Astrocyte (in vitro differentiated cells and primary cell): ENCODE data around the gene BCO2. TPM values are rescaled to one million over a fixed set of nuclear protein-coding genes. Genes with fewer than 3 reads are reported as not detected.

Experiments used
- DNase-seq: peaks from one replicate; pipeline ENCODE4 v3.0.0-alpha.2; 2010; ENCODE audit warnings: low read depth
- FAIRE-seq: peaks from 2 replicates; lab custom pipeline; 2011; peaks lifted over from hg19 to GRCh38; lab: Jason Lieb, UNC
- H2AFZ ChIP-seq: 2 replicates; pipeline ENCODE4 v1.6.0; 2012; ENCODE audit warnings: low read depth, low read length, inconsistent platforms
- H3K27ac ChIP-seq: 2 replicates; pipeline ENCODE4 v1.5.1; 2011; ENCODE audit warnings: low read depth, low read length, inconsistent platforms
- H3K27me3 ChIP-seq: 2 replicates; pipeline ENCODE4 v1.6.0; 2011; ENCODE audit warnings: low read length, inconsistent platforms; ENCODE audit not compliant: insufficient read depth
- H3K36me3 ChIP-seq: 2 replicates; pipeline ENCODE4 v1.5.1; 2011; ENCODE audit warnings: low read length, inconsistent platforms; ENCODE audit not compliant: insufficient read depth
- H3K4me1 ChIP-seq: 2 replicates; pipeline ENCODE4 v1.5.1; 2011; ENCODE audit warnings: low read length, inconsistent platforms; ENCODE audit not compliant: insufficient read depth
- H3K4me2 ChIP-seq: 2 replicates; pipeline ENCODE4 v1.6.0; 2012; ENCODE audit warnings: low read length, inconsistent platforms
- H3K4me3 ChIP-seq: 2 replicates; pipeline ENCODE4 v1.5.1; 2011; ENCODE audit warnings: low read depth, mild to moderate bottlenecking, low read length, inconsistent platforms; ENCODE audit not compliant: insufficient read depth
- H3K79me2 ChIP-seq: 2 replicates; pipeline ENCODE4 v1.6.0; 2012; ENCODE audit warnings: mild to moderate bottlenecking, low read length, inconsistent platforms; ENCODE audit not compliant: insufficient read depth
- H3K9ac ChIP-seq: 2 replicates; pipeline ENCODE4 v1.6.0; 2012; ENCODE audit warnings: mild to moderate bottlenecking, low read length, inconsistent platforms
- H3K9me3 ChIP-seq: 2 replicates; pipeline ENCODE4 v1.5.1; 2012; ENCODE audit warnings: low read depth, mild to moderate bottlenecking, low read length, inconsistent platforms; ENCODE audit not compliant: insufficient read depth
- H4K20me1 ChIP-seq: 2 replicates; pipeline ENCODE4 v1.6.0; 2012; ENCODE audit warnings: low read length, inconsistent platforms; ENCODE audit not compliant: insufficient read depth
- H3K27ac Mint-ChIP-seq: one replicate; pipeline ENCODE4 v1.8.0; 2021; ENCODE audit warnings: mild to moderate bottlenecking, mixed read lengths; ENCODE audit not compliant: unreplicated experiment
- H3K27me3 Mint-ChIP-seq: one replicate; pipeline ENCODE4 v1.8.0; 2021; ENCODE audit warnings: low read depth, mixed read lengths; ENCODE audit not compliant: unreplicated experiment
- H3K36me3 Mint-ChIP-seq: one replicate; pipeline ENCODE4 v1.8.0; 2021; ENCODE audit warnings: low read depth, mixed read lengths; ENCODE audit not compliant: unreplicated experiment
- H3K4me1 Mint-ChIP-seq: one replicate; pipeline ENCODE4 v1.8.0; 2021; ENCODE audit warnings: low read depth, mixed read lengths; ENCODE audit not compliant: unreplicated experiment
- H3K4me3 Mint-ChIP-seq: one replicate; pipeline ENCODE4 v1.8.0; 2021; ENCODE audit warnings: mild to moderate bottlenecking, moderate library complexity, mixed read lengths; ENCODE audit not compliant: unreplicated experiment
- H3K9me3 Mint-ChIP-seq: one replicate; pipeline ENCODE4 v1.8.0; 2021; ENCODE audit warnings: mild to moderate bottlenecking, mixed read lengths; ENCODE audit not compliant: unreplicated experiment
- EZH2 ChIP-seq: IDR thresholded peaks from 2 replicates; pipeline ENCODE4 v1.6.1; 2012; ENCODE audit warnings: mild to moderate bottlenecking, low read length, inconsistent platforms; ENCODE audit not compliant: insufficient read depth
- total RNA-seq: library from RNA; stranded (reverse); gene quantifications from 2 replicates; pipeline ENCODE4 v1.2.1, GENCODE V29; 2021
- TF ChIP-seq, protein P1 (sequence below): IDR thresholded peaks from 2 replicates; pipeline ENCODE4 v1.5.1; 2011; ENCODE audit warnings: low read depth, mild to moderate bottlenecking, inconsistent platforms, low read length, moderate library complexity; ENCODE audit not compliant: insufficient read depth

BCO2 gene
- total RNA-seq, 1 donor from 2014 or later: 0.48 TPM

DNA sequence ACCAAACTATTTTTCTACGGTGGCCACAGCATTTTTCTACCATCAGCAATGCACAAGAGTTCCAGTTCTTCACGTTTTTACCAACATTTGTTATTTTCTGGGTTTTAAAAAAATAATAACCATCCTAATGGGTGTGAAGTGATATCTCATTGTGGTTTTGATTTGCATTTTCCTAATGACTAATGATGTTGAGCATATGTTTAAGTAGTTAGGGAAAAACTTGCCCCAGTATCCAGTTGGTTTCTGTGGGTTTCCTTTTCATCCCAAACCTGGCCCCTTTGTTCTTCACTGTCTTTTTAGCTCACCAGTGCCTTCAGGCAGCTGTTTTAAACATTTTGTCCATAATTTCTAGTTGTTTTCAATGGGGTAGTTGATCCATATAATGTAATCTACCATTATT is 36.2 kb downstream of the BCO2 start:
- H4K20me1 ChIP-seq: no peaks in the 10 kb centered on the region
- no peaks in the 10 kb centered on the region for H3K4me1 ChIP-seq
- no peaks in the 10 kb centered on the region for H3K36me3 Mint-ChIP-seq
- FAIRE-seq: no peak
- H3K4me3 ChIP-seq: no peak overlapping the region
- no peaks in the 10 kb centered on the region for H3K4me1 Mint-ChIP-seq
- no peak for DNase-seq
- no peak overlapping the region for H3K4me3 Mint-ChIP-seq
- H3K27me3 Mint-ChIP-seq: peaks cover 3% of the 10 kb centered on the region
- H3K9ac ChIP-seq: no peak overlapping the region
- no peaks in the 10 kb centered on the region for H3K9me3 ChIP-seq
- H3K79me2 ChIP-seq: no peaks in the 10 kb centered on the region
- no peaks in the 10 kb centered on the region for H3K36me3 ChIP-seq
- H3K4me2 ChIP-seq: no peak overlapping the region
- no peaks in the 10 kb centered on the region for H3K27me3 ChIP-seq
- TF ChIP-seq, protein P1, sequence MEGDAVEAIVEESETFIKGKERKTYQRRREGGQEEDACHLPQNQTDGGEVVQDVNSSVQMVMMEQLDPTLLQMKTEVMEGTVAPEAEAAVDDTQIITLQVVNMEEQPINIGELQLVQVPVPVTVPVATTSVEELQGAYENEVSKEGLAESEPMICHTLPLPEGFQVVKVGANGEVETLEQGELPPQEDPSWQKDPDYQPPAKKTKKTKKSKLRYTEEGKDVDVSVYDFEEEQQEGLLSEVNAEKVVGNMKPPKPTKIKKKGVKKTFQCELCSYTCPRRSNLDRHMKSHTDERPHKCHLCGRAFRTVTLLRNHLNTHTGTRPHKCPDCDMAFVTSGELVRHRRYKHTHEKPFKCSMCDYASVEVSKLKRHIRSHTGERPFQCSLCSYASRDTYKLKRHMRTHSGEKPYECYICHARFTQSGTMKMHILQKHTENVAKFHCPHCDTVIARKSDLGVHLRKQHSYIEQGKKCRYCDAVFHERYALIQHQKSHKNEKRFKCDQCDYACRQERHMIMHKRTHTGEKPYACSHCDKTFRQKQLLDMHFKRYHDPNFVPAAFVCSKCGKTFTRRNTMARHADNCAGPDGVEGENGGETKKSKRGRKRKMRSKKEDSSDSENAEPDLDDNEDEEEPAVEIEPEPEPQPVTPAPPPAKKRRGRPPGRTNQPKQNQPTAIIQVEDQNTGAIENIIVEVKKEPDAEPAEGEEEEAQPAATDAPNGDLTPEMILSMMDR: no peak
- no peak for TF ChIP-seq EZH2
- no peak overlapping the region for H2AFZ ChIP-seq
- no peaks in the 10 kb centered on the region for H3K9me3 Mint-ChIP-seq
- H3K27ac ChIP-seq: no peak overlapping the region
- no peak overlapping the region for H3K27ac Mint-ChIP-seq

DNA sequence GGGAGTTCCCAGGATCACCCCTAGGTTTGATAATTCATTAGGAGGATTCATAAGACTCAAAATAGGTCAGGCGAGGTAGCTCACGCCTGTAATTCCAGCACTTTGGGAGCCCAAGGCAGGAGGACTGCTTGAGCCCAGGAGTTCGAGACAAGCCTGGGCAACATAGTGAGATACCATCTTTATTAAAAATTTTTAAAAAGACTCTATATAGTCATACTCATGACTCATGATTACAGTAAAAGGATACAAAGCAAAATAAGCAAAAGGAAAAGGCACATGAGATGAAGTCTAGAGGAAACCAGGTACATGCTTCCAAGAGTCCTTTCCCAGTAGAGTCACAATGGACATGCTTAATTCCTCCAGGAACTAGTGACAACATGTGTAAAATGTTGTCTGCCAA is 37.0 kb downstream of the BCO2 start:
- Histone ChIP-seq H3K79me2 (no peaks in the 10 kb centered on the region), H2AFZ (no peak overlapping the region), H3K9ac (no peak overlapping the region), H3K27me3 (no peaks in the 10 kb centered on the region), H4K20me1 (no peaks in the 10 kb centered on the region), H3K4me2 (no peak overlapping the region), H3K4me1 (no peaks in the 10 kb centered on the region), H3K4me3 (no peak overlapping the region), H3K27ac (no peak overlapping the region), H3K36me3 (no peaks in the 10 kb centered on the region), H3K9me3 (no peaks in the 10 kb centered on the region)
- Mint-ChIP-seq H3K4me3 (no peak overlapping the region), H3K36me3 (no peaks in the 10 kb centered on the region), H3K4me1 (no peaks in the 10 kb centered on the region), H3K27ac (no peak overlapping the region), H3K9me3 (no peaks in the 10 kb centered on the region), H3K27me3 (peaks cover 7% of the 10 kb centered on the region)
- DNase-seq: no peak
- no peak for FAIRE-seq
- TF ChIP-seq, protein P1: no peak
- TF ChIP-seq EZH2: no peak

DNA sequence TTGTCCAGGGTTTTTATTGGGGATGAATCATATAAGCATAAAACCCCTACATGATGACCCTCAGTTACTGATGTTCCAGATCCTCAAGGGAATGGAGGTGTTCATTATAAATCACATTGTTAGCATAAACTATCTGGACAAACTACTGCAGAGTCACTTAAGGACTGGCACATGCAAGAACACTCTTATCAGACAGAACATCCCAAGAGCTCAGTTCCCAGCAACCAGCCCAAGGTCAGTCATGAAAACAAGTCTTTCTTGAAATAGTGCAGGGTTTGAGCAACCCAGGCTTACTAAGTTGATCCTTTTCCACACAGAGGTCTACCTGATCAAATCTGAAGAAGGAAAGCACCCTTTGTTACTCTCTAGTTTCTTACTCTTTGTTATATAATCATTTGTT is 37.4 kb downstream of the BCO2 start:
- no peak overlapping the region for H3K9ac ChIP-seq
- no peaks in the 10 kb centered on the region for H4K20me1 ChIP-seq
- no peak overlapping the region for H2AFZ ChIP-seq
- Mint-ChIP-seq H3K27me3 (peaks cover 7% of the 10 kb centered on the region), H3K4me1 (no peaks in the 10 kb centered on the region), H3K9me3 (no peaks in the 10 kb centered on the region), H3K4me3 (no peak overlapping the region), H3K27ac (no peak overlapping the region), H3K36me3 (no peaks in the 10 kb centered on the region)
- H3K9me3 ChIP-seq: no peaks in the 10 kb centered on the region
- no peak overlapping the region for H3K27ac ChIP-seq
- H3K79me2 ChIP-seq: no peaks in the 10 kb centered on the region
- DNase-seq (no peak), FAIRE-seq (no peak)
- no peak overlapping the region for H3K4me2 ChIP-seq
- TF ChIP-seq, protein P1: no peak
- no peak for TF ChIP-seq EZH2
- no peak overlapping the region for H3K4me3 ChIP-seq
- H3K36me3 ChIP-seq: no peaks in the 10 kb centered on the region
- H3K4me1 ChIP-seq: no peaks in the 10 kb centered on the region
- H3K27me3 ChIP-seq: no peaks in the 10 kb centered on the region
